Adrenal gland (tissue), 5 donors: ENCODE results near the gene NAB2.

Source experiments
- CTCF ChIP-seq, 6 experiments: fragments of 450-650 bp in 4 of 6; fragments of 200-600 bp in 2 of 6; sonication (generic) in 1 of 6; IDR thresholded peaks; 1 replicate in 5 of 6; 2 replicates in 1 of 6; pipeline versions ENCODE4 v1.5.1 to v1.8.0; 2016 to 2021; ENCODE audit warnings: antibody characterized with exemption in 6 of 6, mild to moderate bottlenecking in 2 of 6, moderate library complexity in 1 of 6
- POLR2A ChIP-seq, 2 donors: fragments of 450-650 bp; IDR thresholded peaks; one replicate each; pipeline ENCODE4 v1.6.1; 2017; ENCODE audit warnings: antibody characterized with exemption in 2 of 2, mild to moderate bottlenecking in 2 of 2, moderate library complexity in 1 of 2
- donor health status: DM: no; HTN: no; CAD: no.

DNA sequence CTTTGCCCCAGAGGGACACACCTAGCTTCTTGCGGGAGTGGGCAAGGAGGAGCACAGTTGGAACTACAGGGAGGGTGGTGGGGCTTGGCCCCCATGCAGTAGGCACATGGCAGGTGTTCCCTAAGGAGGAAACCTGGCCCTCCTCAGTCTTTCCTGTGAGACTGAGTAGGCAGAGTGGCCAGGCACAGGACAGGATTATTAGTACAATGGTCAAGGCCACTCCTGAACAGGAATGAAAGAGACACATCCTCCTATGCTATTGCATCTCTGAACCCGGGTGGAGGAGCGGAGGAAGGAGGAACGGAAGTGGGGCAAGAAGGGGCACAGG is 39.8 kb upstream of the NAB2 start:
- TF ChIP-seq POLR2A (IDR thresholded peaks at IDR 0.05) (no peak), CTCF (IDR thresholded peaks at IDR 0.05) (no peak)
